ENCODE data around the gene MIS18A. TPM values are rescaled to one million over a fixed set of nuclear protein-coding genes. Genes with fewer than 3 reads are reported as not detected.

MIS18A gene, protein sequence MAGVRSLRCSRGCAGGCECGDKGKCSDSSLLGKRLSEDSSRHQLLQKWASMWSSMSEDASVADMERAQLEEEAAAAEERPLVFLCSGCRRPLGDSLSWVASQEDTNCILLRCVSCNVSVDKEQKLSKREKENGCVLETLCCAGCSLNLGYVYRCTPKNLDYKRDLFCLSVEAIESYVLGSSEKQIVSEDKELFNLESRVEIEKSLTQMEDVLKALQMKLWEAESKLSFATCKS
- 10 to 100 TPM; 21.2 to 30.7 (median 22.8) TPM for total RNA-seq

DNA sequence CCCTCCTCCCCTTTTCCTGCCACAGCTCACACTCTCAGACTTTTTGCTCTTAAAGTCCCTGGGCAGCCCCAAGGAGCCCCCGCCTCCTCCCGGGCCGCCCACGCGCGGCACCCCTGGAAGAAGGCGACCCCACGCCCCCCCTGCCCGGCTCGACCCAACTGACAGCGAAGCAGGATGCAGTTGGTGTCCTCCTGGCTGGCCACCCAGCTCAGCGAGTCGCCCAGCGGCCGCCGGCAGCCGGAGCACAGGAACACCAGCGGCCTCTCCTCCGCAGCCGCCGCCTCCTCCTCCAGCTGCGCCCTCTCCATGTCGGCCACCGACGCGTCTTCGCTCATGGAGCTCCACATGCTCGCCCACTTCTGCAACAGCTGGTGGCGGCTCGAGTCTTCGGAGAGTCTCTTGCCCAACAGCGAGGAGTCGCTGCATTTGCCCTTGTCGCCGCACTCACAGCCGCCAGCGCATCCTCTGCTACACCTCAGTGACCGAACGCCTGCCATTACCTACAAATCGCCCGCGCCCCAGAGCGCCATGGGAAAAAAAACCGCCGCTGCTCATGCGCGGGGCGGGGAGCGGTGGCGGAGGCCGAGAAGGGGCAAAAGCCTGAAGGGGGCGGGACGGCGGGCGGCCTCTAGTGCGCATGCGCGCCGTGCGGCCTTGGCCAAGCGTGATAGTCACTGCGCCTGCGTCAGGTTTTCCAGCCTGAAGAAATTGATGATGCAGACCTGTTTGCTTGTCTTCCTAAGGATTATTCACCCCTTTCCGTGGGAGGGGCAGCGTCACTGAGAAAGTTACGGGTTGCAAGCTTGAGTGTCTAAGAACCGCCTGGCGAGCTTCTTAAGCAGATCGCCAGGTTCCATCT lies at the start of gene MIS18A:
TSS of gene MIS18A (minus strand) at position 532 of the 859 bp plus-strand sequence. CDS start at position 497, 35 bp downstream.
- peak within 1 kb of the TSS; percentile 99 for H3K4me3 Mint-ChIP-seq
- peaks cover 14% of the 10 kb centered on the region for H3K36me3 Mint-ChIP-seq (ENCODE audit: insufficient read depth)
- H3K4me1 Mint-ChIP-seq (ENCODE audit: low read depth), result peaks cover 23% of the 10 kb centered on the region
- H3K27me3 Mint-ChIP-seq (ENCODE audit: low read depth), result no peaks in the 10 kb centered on the region
- H3K9me3 Mint-ChIP-seq, result no peaks in the 10 kb centered on the region
- DNase-seq (peak; percentile 98), ATAC-seq (peak; percentile 91 to 93)

DNA sequence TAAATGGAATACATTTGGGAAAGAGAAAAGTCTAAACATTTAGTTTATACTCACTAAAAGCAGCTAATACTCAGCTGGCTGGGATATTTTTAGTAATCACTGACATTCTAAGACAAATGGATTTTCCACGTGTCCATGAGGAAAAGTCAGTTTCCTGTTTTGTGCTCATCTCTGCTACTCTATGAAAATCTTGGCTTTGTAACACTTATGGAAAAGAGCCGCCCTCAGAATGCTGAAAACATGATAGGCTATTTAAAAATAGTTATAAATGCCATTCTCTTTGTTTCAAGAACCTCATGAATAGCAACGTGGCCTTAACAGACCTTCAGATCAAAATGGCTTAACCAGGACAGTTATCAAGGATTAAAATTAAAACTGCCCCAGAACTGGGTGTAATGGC lies 49.7 kb upstream of the MIS18A start:
- Mint-ChIP-seq H3K4me3 (no peak overlapping the region), H3K9me3 (no peaks in the 10 kb centered on the region), H3K27me3 (ENCODE audit: low read depth) (no peaks in the 10 kb centered on the region), H3K36me3 (ENCODE audit: insufficient read depth) (peaks cover 71% of the 10 kb centered on the region), H3K4me1 (ENCODE audit: low read depth) (no peaks in the 10 kb centered on the region)
- DNase-seq, result no peak
- no peak for ATAC-seq

GRCh38 chr21:32325706-32326105 lies 46.9 kb upstream of the MIS18A start:
- Mint-ChIP-seq H3K36me3 (ENCODE audit: insufficient read depth) (peaks cover 64% of the 10 kb centered on the region), H3K4me3 (no peak overlapping the region), H3K27me3 (ENCODE audit: low read depth) (no peaks in the 10 kb centered on the region), H3K9me3 (no peaks in the 10 kb centered on the region), H3K4me1 (ENCODE audit: low read depth) (no peaks in the 10 kb centered on the region)
- ATAC-seq (no peak), DNase-seq (no peak)

GRCh38 chr21:32322676-32323075 lies 43.8 kb upstream of the MIS18A start:
- Mint-ChIP-seq H3K4me1 (ENCODE audit: low read depth) (no peaks in the 10 kb centered on the region), H3K4me3 (no peak overlapping the region), H3K9me3 (no peaks in the 10 kb centered on the region), H3K27me3 (ENCODE audit: low read depth) (no peaks in the 10 kb centered on the region), H3K36me3 (ENCODE audit: insufficient read depth) (peaks cover 68% of the 10 kb centered on the region)
- ATAC-seq (no peak), DNase-seq (no peak)

- ATAC-seq (no peak), DNase-seq (no peak)
- Mint-ChIP-seq H3K27me3 (ENCODE audit: low read depth) (no peaks in the 10 kb centered on the region), H3K36me3 (ENCODE audit: insufficient read depth) (peaks cover 68% of the 10 kb centered on the region), H3K4me1 (ENCODE audit: low read depth) (no peaks in the 10 kb centered on the region), H3K9me3 (no peaks in the 10 kb centered on the region), H3K4me3 (no peak overlapping the region)
Measured at GRCh38 chr21:32322103-32322502, 43.3 kb upstream of the MIS18A start.

- H3K4me1 Mint-ChIP-seq (ENCODE audit: low read depth), result no peaks in the 10 kb centered on the region
- H3K4me3 Mint-ChIP-seq, result no peak overlapping the region
- H3K27me3 Mint-ChIP-seq (ENCODE audit: low read depth), result no peaks in the 10 kb centered on the region
- ATAC-seq (no peak), DNase-seq (no peak)
- no peaks in the 10 kb centered on the region for H3K9me3 Mint-ChIP-seq
- peaks cover 65% of the 10 kb centered on the region for H3K36me3 Mint-ChIP-seq (ENCODE audit: insufficient read depth)
Measured at GRCh38 chr21:32321480-32321879, 42.6 kb upstream of the MIS18A start.

DNA sequence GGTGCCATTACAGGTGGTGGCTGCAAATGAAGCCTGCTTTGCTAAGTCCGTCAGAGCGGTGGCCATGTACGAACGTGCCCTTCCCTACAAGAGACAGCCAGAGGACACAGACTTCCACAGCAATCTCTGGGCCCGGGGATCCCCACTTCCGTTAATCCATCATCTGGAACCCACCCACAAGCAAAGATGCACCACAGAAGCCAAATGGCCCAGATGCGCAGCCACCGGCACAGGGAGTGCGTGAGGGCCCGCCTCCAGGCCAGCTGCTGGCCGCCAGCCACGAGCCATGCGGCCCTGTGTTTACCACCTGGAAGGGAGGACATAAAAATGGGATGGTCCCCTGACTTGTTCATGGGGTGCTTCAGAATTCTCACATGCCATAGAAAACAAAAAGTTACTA lies 41.9 kb upstream of the MIS18A start:
- DNase-seq, result no peak
- H3K4me3 Mint-ChIP-seq, result no peak overlapping the region
- H3K4me1 Mint-ChIP-seq (ENCODE audit: low read depth), result no peaks in the 10 kb centered on the region
- H3K27me3 Mint-ChIP-seq (ENCODE audit: low read depth), result no peaks in the 10 kb centered on the region
- no peak for ATAC-seq
- H3K9me3 Mint-ChIP-seq, result no peaks in the 10 kb centered on the region
- H3K36me3 Mint-ChIP-seq (ENCODE audit: insufficient read depth), result peaks cover 65% of the 10 kb centered on the region

GRCh38 chr21:32320059-32320458 lies 41.2 kb upstream of the MIS18A start:
- no peaks in the 10 kb centered on the region for H3K4me1 Mint-ChIP-seq (ENCODE audit: low read depth)
- DNase-seq, result no peak
- peaks cover 62% of the 10 kb centered on the region for H3K36me3 Mint-ChIP-seq (ENCODE audit: insufficient read depth)
- no peaks in the 10 kb centered on the region for H3K9me3 Mint-ChIP-seq
- no peak for ATAC-seq
- no peak overlapping the region for H3K4me3 Mint-ChIP-seq
- H3K27me3 Mint-ChIP-seq (ENCODE audit: low read depth), result no peaks in the 10 kb centered on the region

GRCh38 chr21:32319012-32319411 lies 40.2 kb upstream of the MIS18A start:
- no peaks in the 10 kb centered on the region for H3K9me3 Mint-ChIP-seq
- no peaks in the 10 kb centered on the region for H3K27me3 Mint-ChIP-seq (ENCODE audit: low read depth)
- H3K4me1 Mint-ChIP-seq (ENCODE audit: low read depth), result no peaks in the 10 kb centered on the region
- DNase-seq, result no peak
- H3K36me3 Mint-ChIP-seq (ENCODE audit: insufficient read depth), result peaks cover 54% of the 10 kb centered on the region
- ATAC-seq, result no peak
- H3K4me3 Mint-ChIP-seq, result no peak overlapping the region

GRCh38 chr21:32317726-32318125 lies 38.9 kb upstream of the MIS18A start:
- DNase-seq (no peak), ATAC-seq (no peak)
- no peaks in the 10 kb centered on the region for H3K4me1 Mint-ChIP-seq (ENCODE audit: low read depth)
- no peaks in the 10 kb centered on the region for H3K27me3 Mint-ChIP-seq (ENCODE audit: low read depth)
- H3K9me3 Mint-ChIP-seq, result no peaks in the 10 kb centered on the region
- peaks cover 51% of the 10 kb centered on the region for H3K36me3 Mint-ChIP-seq (ENCODE audit: insufficient read depth)
- no peak overlapping the region for H3K4me3 Mint-ChIP-seq

DNA sequence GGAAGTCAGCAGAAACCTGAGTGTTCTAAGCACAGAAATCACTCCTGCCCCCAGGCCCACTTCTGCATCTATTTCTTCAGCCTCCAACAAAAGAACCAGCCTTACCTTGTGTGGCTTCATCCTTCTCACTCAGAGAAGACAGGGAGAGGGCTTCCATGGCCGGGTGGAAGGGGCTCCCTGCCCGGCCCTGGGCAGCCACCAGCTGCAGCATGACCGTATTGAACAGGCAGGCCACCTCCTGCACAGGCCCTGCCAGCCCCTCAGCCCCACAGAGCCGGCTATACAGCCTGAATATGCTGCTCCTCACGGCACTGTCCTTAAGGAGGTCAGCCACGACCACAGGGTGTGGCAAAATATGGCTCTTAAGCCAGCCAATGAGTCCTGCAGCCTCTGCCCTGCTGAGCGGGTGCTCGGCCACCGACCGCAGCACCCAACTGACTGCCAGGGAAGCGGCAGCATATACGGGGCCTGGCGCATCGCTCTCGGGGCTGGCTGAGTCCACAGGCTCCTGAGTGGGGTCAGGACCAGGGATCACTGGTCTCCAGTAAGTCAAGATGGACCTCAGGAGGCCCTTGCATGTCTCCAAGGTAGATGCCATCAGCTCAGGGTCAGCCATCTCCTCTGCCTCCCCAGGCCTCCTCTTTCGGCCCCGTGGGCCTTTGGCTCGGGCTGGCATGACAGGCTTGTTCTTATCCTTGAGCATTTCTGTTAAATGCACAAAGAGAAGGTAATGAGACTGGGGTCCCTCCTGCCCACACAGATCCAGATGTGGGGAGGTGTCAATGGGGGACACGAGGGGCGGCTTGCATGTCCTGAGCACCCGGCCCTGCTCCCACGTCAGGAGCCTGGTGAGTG lies 37.7 kb upstream of the MIS18A start:
- ATAC-seq (no peak), DNase-seq (no peak)
- H3K36me3 Mint-ChIP-seq (ENCODE audit: insufficient read depth), result peaks cover 50% of the 10 kb centered on the region
- no peaks in the 10 kb centered on the region for H3K9me3 Mint-ChIP-seq
- H3K4me3 Mint-ChIP-seq, result no peak overlapping the region
- no peaks in the 10 kb centered on the region for H3K27me3 Mint-ChIP-seq (ENCODE audit: low read depth)
- no peaks in the 10 kb centered on the region for H3K4me1 Mint-ChIP-seq (ENCODE audit: low read depth)

DNA sequence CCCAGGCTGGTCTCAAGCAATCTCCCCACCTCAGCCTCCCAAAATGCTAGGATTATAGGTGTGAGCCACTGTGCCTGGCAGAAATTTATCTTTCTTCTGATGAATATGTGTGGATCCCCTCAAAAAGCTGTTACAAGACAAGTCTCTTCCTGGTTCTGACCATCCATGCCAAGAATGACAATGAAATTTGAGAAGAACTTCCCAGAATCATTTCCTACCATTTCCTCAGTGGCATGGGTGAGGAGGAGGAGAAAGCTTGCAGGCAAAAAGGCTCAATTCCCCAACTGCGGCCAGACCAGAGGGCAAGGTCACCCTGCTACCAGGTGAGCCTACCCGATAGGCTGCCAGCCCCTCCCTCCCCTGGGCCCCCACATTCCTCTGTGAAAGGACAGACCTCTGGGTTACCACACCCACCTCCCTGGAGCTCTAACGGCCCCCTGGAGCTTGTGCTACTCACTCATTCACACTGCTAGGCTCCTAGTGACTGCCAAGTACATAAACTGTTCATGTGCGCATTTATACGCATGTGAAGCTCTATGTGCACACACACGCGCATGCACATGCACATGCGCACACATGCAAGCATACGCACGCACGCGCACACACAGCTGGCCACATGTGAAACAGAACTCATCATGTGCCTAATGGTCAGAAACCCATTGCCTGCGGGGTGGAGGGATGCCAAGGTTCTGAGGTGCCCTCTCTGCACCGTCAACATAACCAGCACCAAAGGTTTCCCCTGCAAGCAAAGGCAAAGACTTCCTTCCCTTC lies 36.8 kb upstream of the MIS18A start:
- Mint-ChIP-seq H3K4me3 (no peak overlapping the region), H3K9me3 (no peaks in the 10 kb centered on the region), H3K27me3 (ENCODE audit: low read depth) (no peaks in the 10 kb centered on the region), H3K4me1 (ENCODE audit: low read depth) (peaks cover 4% of the 10 kb centered on the region), H3K36me3 (ENCODE audit: insufficient read depth) (peaks cover 55% of the 10 kb centered on the region)
- no peak for ATAC-seq
- DNase-seq, result no peak

DNA sequence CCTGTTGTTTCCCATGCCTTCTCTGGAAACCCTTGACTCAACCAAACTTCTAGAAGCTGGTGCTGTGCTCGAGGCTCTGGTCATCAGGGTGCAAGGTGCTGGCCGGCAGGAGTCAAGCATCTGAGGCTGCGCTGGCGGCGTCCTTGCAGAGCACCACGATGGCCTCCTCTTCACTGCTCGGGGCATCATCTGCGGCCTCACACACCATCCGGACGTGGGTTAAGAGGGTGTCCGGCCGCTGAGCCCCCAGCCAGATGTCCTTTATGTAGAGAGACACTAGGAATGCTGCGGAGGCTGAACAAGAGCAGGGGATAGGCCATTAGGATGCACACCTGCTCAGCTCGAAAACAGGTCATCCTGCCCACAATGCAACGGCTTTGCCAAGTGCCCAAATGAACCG lies 36.0 kb upstream of the MIS18A start:
- Mint-ChIP-seq H3K36me3 (ENCODE audit: insufficient read depth) (peaks cover 49% of the 10 kb centered on the region), H3K4me3 (no peak overlapping the region), H3K9me3 (no peaks in the 10 kb centered on the region), H3K27me3 (ENCODE audit: low read depth) (no peaks in the 10 kb centered on the region), H3K4me1 (ENCODE audit: low read depth) (peaks cover 4% of the 10 kb centered on the region)
- ATAC-seq (no peak), DNase-seq (no peak)

DNA sequence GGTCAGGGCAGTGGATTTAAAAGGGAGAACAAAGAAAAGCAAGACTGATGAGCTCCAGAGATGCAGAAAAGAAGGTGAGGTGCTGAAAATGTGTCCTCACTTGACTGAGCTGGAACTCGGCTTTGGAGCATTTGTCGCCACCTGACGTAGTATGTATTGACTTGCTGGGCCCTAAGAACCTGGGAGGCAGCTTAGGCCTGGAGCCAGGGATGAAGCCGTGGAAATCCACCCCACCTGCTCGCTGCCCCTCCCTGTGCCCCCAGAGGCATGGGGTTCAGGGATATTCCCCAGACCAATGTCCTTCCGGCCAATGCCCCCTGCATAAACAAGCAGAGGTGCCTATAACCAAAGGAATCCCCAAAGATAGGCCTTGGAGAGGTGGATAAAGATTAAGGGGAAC lies 34.1 kb upstream of the MIS18A start:
- ATAC-seq (no peak), DNase-seq (no peak)
- no peaks in the 10 kb centered on the region for H3K9me3 Mint-ChIP-seq
- H3K4me3 Mint-ChIP-seq, result no peak overlapping the region
- H3K36me3 Mint-ChIP-seq (ENCODE audit: insufficient read depth), result peaks cover 36% of the 10 kb centered on the region
- peaks cover 4% of the 10 kb centered on the region for H3K4me1 Mint-ChIP-seq (ENCODE audit: low read depth)
- H3K27me3 Mint-ChIP-seq (ENCODE audit: low read depth), result no peaks in the 10 kb centered on the region

Data from activated T-cell treated with anti-CD3 and anti-CD28 coated beads, Interleukin-2, amount 50 U/mL, for 4 hours (primary cell).